HG02798 (cell line): ENCODE data around the gene SKOR2.
"Not testable (repeated sequence)": the region's sequence is repeated elsewhere in the genome, so short reads cannot be mapped to it uniquely, and the experiment has no call there.

Source experiments
- ATAC-seq: cut with Tn5 transposase; IDR thresholded peaks from one replicate; pipeline ENCODE4 v1.9.1; 2021; ENCODE audit warnings: mild to moderate bottlenecking; ENCODE audit not compliant: unreplicated experiment, poor library complexity

Gene SKOR2

GRCh38 chr18:47158404-47158803, 93.1 kb downstream of the SKOR2 start:
- not testable (repeated sequence) for ATAC-seq
